Right lobe of liver (tissue), 6 donors: ENCODE measurements around the gene ASXL1. TPM values are rescaled to one million over a fixed set of nuclear protein-coding genes. Genes with fewer than 3 reads are reported as not detected.
A peak's percentile ranks its signal among the peaks of the same experiment; 100 is the strongest.

ENCODE experiments used
- ATAC-seq, 4 donors: fragments of 200-7000 bp; cut with Tn5 transposase; one replicate each; pipeline ENCODE4 v1.9.1; 2020; ENCODE audit warnings: mild to moderate bottlenecking in 4 of 4, moderate library complexity in 4 of 4
- DNase-seq, 3 donors: peaks; one replicate each; pipeline ENCODE4 v3.0.0-alpha.2; 2020
- H3K27ac ChIP-seq, 3 donors: fragments of 200-600 bp; one replicate each; pipeline ENCODE4 v1.8.0; 2022
- H3K27me3 ChIP-seq, 2 donors: fragments of 200-600 bp; one replicate each; pipeline ENCODE4 v1.8.0; 2022
- H3K36me3 ChIP-seq, 4 donors: fragments of 200-600 bp; sonication (generic) in 1 of 4; one replicate each; pipeline versions ENCODE4 v1.5.1 to v1.8.0; 2017 to 2022; ENCODE audit warnings: control low read depth in 1 of 4
- H3K4me1 ChIP-seq, 4 donors: fragments of 200-600 bp; sonication (generic) in 1 of 4; one replicate each; pipeline versions ENCODE4 v1.5.1 to v1.8.0; 2017 to 2022; ENCODE audit warnings: control low read depth in 1 of 4
- H3K4me3 ChIP-seq, 3 donors: fragments of 200-600 bp; one replicate each; pipeline ENCODE4 v1.8.0; 2022
- H3K9me3 ChIP-seq, 4 donors: fragments of 200-600 bp; sonication (generic) in 1 of 4; one replicate each; pipeline versions ENCODE4 v1.5.1 to v1.8.0; 2017 to 2022; ENCODE audit warnings: control low read depth in 1 of 4
- CTCF ChIP-seq, 4 donors: fragments of 200-600 bp in 3 of 4; fragments of 450-650 bp in 1 of 4; IDR thresholded peaks; one replicate each; pipeline versions ENCODE4 v1.5.1 to v1.8.0; 2016 to 2022; ENCODE audit warnings: antibody characterized with exemption in 4 of 4, mild to moderate bottlenecking in 2 of 4
- POLR2A ChIP-seq: fragments of 450-650 bp; IDR thresholded peaks from one replicate; pipeline ENCODE4 v1.6.1; 2017; ENCODE audit warnings: antibody characterized with exemption, mild to moderate bottlenecking
- WGBS: methylation state at CpG from one replicate; pipeline ENCODE4 v1.1.6; 2018; ENCODE audit warnings: low coverage, low lambda C conversion rate; ENCODE audit not compliant: insufficient coverage; ENCODE audit errors: missing lambda C conversion rate; 5-methylcytosine and 5-hydroxymethylcytosine counted together
- intact Hi-C, 2 donors: fragments of 100-400 bp; cut with DNase I; formaldehyde crosslinking; loops; one replicate each; pipeline versions ENCODE4 v1.11.2 to v1.14.1; 2022
- total RNA-seq, 6 experiments: library from RNA; depleted of rRNA in 2 of 6; stranded (reverse); fragments of >200 nt in 2 of 6; fragmentation: NEBNext Ultra II Directional in 3 of 6; extraction: Animal tissue kit (Norgen Biotek cat#: 25700) in 3 of 6; gene quantifications; one replicate each; pipeline versions ENCODE4 v1.1.0 to v1.2.4, GENCODE V29; 2016 to 2023
- donor health status: DM: no; HTN: yes; CAD: no.
- donor health status: DM: no; HTN: no; CAD: no.
- donor health status: DM: no; HTN: no; CAD: no.
- donor health status: DM: no; HTN: yes; CAD: no.
- donor health status: DM: no; HTN: yes; CAD: no.

Gene ASXL1
- total RNA-seq, 6 experiments from 2014 or later: 18.9 to 41.8 (median 26.0) TPM

GRCh38 chr20:32391003-32391402 lies 32.9 kb downstream of the ASXL1 start:
- TF ChIP-seq POLR2A: no peak
- TF ChIP-seq CTCF (IDR thresholded peaks at IDR 0.05): no peak
- Histone ChIP-seq H3K27ac (no peak overlapping the region), H3K27me3 (no peaks in the 10 kb centered on the region), H3K4me1 (peaks cover 0 to under 1% (median 0%) of the 10 kb centered on the region in 4 donors), H3K36me3 (no peaks in the 10 kb centered on the region), H3K4me3 (no peak overlapping the region), H3K9me3 (no peaks in the 10 kb centered on the region)
- no peak for DNase-seq
- intact Hi-C loops: no loop called here
- peak in 1 of 4 donors; percentile 63 for ATAC-seq
- 91% methylated on average over 2 of the region's 2 CpGs for WGBS

GRCh38 chr20:32395066-32395465 lies 36.9 kb downstream of the ASXL1 start:
- ATAC-seq (no peak), DNase-seq (no peak)
- Histone ChIP-seq H3K4me1 (no peaks in the 10 kb centered on the region), H3K9me3 (no peaks in the 10 kb centered on the region), H3K4me3 (no peak overlapping the region), H3K36me3 (no peaks in the 10 kb centered on the region), H3K27me3 (no peaks in the 10 kb centered on the region), H3K27ac (no peak overlapping the region)
- no peak for TF ChIP-seq POLR2A
- TF ChIP-seq CTCF (IDR thresholded peaks at IDR 0.05): no peak
- WGBS: 89% methylated on average over 3 of the region's 3 CpGs
- intact Hi-C loops: no loop called here

- no peak overlapping the region for H3K4me3 ChIP-seq
- H3K4me1 ChIP-seq: no peaks in the 10 kb centered on the region
- H3K36me3 ChIP-seq: no peaks in the 10 kb centered on the region
- no peak for TF ChIP-seq CTCF (IDR thresholded peaks at IDR 0.05)
- no peak for TF ChIP-seq POLR2A
- no peak for DNase-seq
- peak in 1 of 4 donors; percentile 44 for ATAC-seq
- H3K27me3 ChIP-seq: no peaks in the 10 kb centered on the region
- WGBS: 72% methylated on average over 3 of the region's 3 CpGs
- intact Hi-C loops: no loop called here
- no peak overlapping the region for H3K27ac ChIP-seq
- no peaks in the 10 kb centered on the region for H3K9me3 ChIP-seq
These were observed 38.6 kb downstream of the ASXL1 start for GRCh38 chr20:32396646-32397160.

- Histone ChIP-seq H3K27me3 (no peaks in the 10 kb centered on the region), H3K4me3 (no peak overlapping the region), H3K27ac (no peak overlapping the region), H3K9me3 (no peaks in the 10 kb centered on the region), H3K36me3 (no peaks in the 10 kb centered on the region), H3K4me1 (no peaks in the 10 kb centered on the region)
- ATAC-seq (no peak), DNase-seq (no peak)
- intact Hi-C loops: no loop called here
- whole genome bisulfite sequencing: 90% methylated on average over 6 of the region's 11 CpGs
- TF ChIP-seq CTCF (IDR thresholded peaks at IDR 0.05) (no peak), POLR2A (no peak)
These were observed 39.5 kb downstream of the ASXL1 start for GRCh38 chr20:32397567-32398084.
